GM23248 (cell line): ENCODE data around the gene SOAT1. TPM values are rescaled to one million over a fixed set of nuclear protein-coding genes. Genes with fewer than 3 reads are reported as not detected.

Experiments used
- DNase-seq: peaks from one replicate; pipeline ENCODE4 v3.0.0-alpha.2; 2015
- H2AFZ ChIP-seq: fragments of 200-600 bp; sonication (generic); 2 replicates; pipeline ENCODE4 v1.6.1; 2016; ENCODE audit warnings: antibody characterized with exemption
- H3F3A ChIP-seq: fragments of 200-600 bp; sonication (generic); 2 replicates; pipeline ENCODE4 v1.6.1; 2016; ENCODE audit warnings: mild to moderate bottlenecking, antibody characterized with exemption, mixed run types; ENCODE audit not compliant: insufficient read depth
- H3K27ac ChIP-seq: fragments of 200-600 bp; sonication (generic); 2 replicates; pipeline ENCODE4 v1.5.1; 2016; ENCODE audit warnings: mild to moderate bottlenecking
- H3K27me3 ChIP-seq: fragments of 200-600 bp; sonication (generic); replicated peaks from 2 replicates; pipeline ENCODE4 v1.6.1; 2016; ENCODE audit warnings: mild to moderate bottlenecking; ENCODE audit not compliant: insufficient read depth
- H3K36me3 ChIP-seq: fragments of 200-600 bp; sonication (generic); 2 replicates; pipeline ENCODE4 v1.6.1; 2016; ENCODE audit warnings: low read depth, mild to moderate bottlenecking
- H3K4me1 ChIP-seq: fragments of 200-600 bp; sonication (generic); 2 replicates; pipeline ENCODE4 v1.6.1; 2016; ENCODE audit warnings: mild to moderate bottlenecking; ENCODE audit not compliant: insufficient read depth
- H3K4me2 ChIP-seq: fragments of 200-600 bp; sonication (generic); one replicate; pipeline ENCODE4 v1.6.1; 2016; ENCODE audit warnings: mild to moderate bottlenecking; ENCODE audit not compliant: unreplicated experiment
- H3K4me3 ChIP-seq: fragments of 200-600 bp; sonication (generic); 2 replicates; pipeline ENCODE4 v1.5.1; 2016; ENCODE audit warnings: mild to moderate bottlenecking
- H3K79me2 ChIP-seq: fragments of 200-600 bp; sonication (generic); 2 replicates; pipeline ENCODE4 v1.6.1; 2016; ENCODE audit warnings: mild to moderate bottlenecking; ENCODE audit not compliant: insufficient read depth
- H3K9ac ChIP-seq: fragments of 200-600 bp; sonication (generic); 2 replicates; pipeline ENCODE4 v1.6.1; 2016; ENCODE audit warnings: mild to moderate bottlenecking
- H3K9me2 ChIP-seq: fragments of 200-600 bp; sonication (generic); 2 replicates; pipeline ENCODE4 v1.6.1; 2016; ENCODE audit warnings: mixed run types, mild to moderate bottlenecking, moderate library complexity; ENCODE audit not compliant: insufficient read depth
- H3K9me3 ChIP-seq: fragments of 200-600 bp; sonication (generic); one replicate; pipeline ENCODE4 v1.6.1; 2017; ENCODE audit warnings: low read depth
- H4K20me1 ChIP-seq: fragments of 200-600 bp; sonication (generic); 2 replicates; pipeline ENCODE4 v1.6.0; 2016; ENCODE audit not compliant: insufficient read depth
- EZH2 ChIP-seq: fragments of 200-600 bp; sonication (generic); IDR thresholded peaks from 2 replicates; pipeline ENCODE4 v1.6.1; 2018; ENCODE audit warnings: antibody characterized with exemption, mild to moderate bottlenecking; ENCODE audit not compliant: insufficient read depth, poor library complexity, severe bottlenecking
- EZH2phosphoT487 ChIP-seq: fragments of 200-600 bp; sonication (generic); IDR thresholded peaks from 2 replicates; pipeline ENCODE4 v1.6.1; 2018; ENCODE audit warnings: antibody characterized with exemption, moderate library complexity, mild to moderate bottlenecking, low read depth; ENCODE audit not compliant: insufficient read depth
- WGBS, 2 experiments: methylation state at CpG; one replicate each; pipeline ENCODE4 v1.1.6; 2015 to 2017; ENCODE audit warnings: low lambda C conversion rate in 2 of 2, low coverage in 1 of 2; ENCODE audit errors: missing lambda C conversion rate in 2 of 2; 5-methylcytosine and 5-hydroxymethylcytosine counted together
- in situ Hi-C: fragments of 300-500 bp; cut with MboI; formaldehyde crosslinking; loops from 2 replicates; pipeline ENCODE4 v1.15.0; 2020
- polyA plus RNA-seq: library from polyadenylated mRNA; unstranded; fragments of >200 nt; fragmentation: Nextera tagmentation; extraction: Ambion mirVana; gene quantifications from 2 replicates; pipeline ENCODE4 v1.2.1, GENCODE V29; 2016
- total RNA-seq: library from RNA; depleted of rRNA; stranded (reverse); fragments of >200 nt; shearing (Covaris generic); gene quantifications from 2 replicates; pipeline ENCODE4 v1.2.3, GENCODE V29; 2014

Gene SOAT1
- total and polyA plus RNA-seq, 2 experiments from 2014 or later, result 22.4 to 70.2 TPM

DNA sequence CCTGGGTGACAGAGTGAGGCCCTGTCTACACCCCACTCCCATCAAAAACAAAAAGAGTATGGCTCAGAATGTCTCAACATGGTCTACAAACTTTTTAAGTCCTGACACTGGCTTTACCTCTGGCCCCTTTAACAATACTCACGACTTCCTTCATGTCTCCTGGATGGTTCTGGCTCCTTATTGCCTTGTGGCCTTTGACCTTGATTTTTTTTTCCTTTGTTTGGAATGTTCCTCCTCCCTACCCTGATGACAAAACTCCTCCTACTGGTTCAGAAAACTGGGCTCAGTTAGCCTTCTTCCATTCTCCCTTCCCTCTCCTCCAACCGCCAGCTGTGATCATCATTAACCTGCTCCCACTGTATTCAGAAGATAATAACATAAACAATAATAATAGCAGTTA lies 4.6 kb upstream of the SOAT1 start:
- no peak overlapping the region for H3K9ac ChIP-seq
- H3K9me2 ChIP-seq, result no peaks in the 10 kb centered on the region
- no peak overlapping the region for H3K4me2 ChIP-seq
- no peaks in the 10 kb centered on the region for H3K27me3 ChIP-seq
- H2AFZ ChIP-seq, result no peak overlapping the region
- H3K27ac ChIP-seq, result no peak overlapping the region
- H4K20me1 ChIP-seq, result no peaks in the 10 kb centered on the region
- peaks cover 15% of the 10 kb centered on the region for H3F3A ChIP-seq
- no peaks in the 10 kb centered on the region for H3K79me2 ChIP-seq
- DNase-seq, result no peak
- 78 to 79% methylated on average over 2 of the region's 2 CpGs for WGBS, 2 experiments
- H3K4me3 ChIP-seq, result no peak overlapping the region
- in situ Hi-C loops, result no loop called here
- no peaks in the 10 kb centered on the region for H3K9me3 ChIP-seq
- no peak for TF ChIP-seq EZH2
- TF ChIP-seq EZH2phosphoT487, result no peak
- no peaks in the 10 kb centered on the region for H3K4me1 ChIP-seq
- H3K36me3 ChIP-seq, result no peaks in the 10 kb centered on the region

DNA sequence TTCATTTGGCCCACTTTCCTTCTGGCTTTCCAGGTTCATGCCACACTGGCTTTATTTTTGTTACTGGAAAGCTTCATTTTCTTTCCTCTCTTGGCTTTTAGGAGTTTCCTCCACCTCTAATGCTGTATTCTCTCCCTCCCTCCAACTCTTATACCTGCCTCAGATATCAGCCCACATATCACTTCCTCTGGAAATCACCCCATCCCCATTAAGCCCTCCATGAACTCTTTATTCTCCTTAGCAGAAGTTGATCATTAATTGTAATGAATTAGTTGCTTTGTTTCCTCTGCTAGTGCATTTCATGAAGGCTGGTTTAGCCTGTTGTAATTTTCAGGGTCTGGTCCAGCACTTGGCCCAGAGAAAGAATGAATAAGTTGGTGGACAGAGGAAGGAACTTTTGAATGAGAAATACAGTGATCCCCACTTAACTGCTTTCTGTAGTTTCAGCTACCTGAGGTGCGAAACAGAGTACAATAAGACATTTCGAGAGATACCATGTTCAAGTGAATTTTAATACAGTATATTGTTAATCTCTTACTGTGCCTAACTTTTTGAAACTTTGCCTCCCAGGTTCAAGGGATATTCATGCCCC lies 1.7 kb downstream of the SOAT1 start:
- WGBS, 2 experiments, result 98 to 100% methylated on average over 2 of the region's 2 CpGs
- H3K4me3 ChIP-seq, result peak overlapping the region; percentile 86

GRCh38 chr1:179296356-179297104 lies 2.9 kb downstream of the SOAT1 start:
- H3K27ac ChIP-seq, result no peak overlapping the region
- no peak overlapping the region for H3K9ac ChIP-seq
- DNase-seq, result no peak
- 94 to 95% methylated on average over 4 of the region's 4 CpGs for WGBS, 2 experiments
- H3K4me2 ChIP-seq, result no peak overlapping the region
- H3K79me2 ChIP-seq, result peaks cover 57% of the 10 kb centered on the region
- H3F3A ChIP-seq, result peaks cover 38% of the 10 kb centered on the region
- peaks cover 6% of the 10 kb centered on the region for H3K4me1 ChIP-seq
- TF ChIP-seq EZH2phosphoT487 (no peak), EZH2 (no peak)
- in situ Hi-C loops, result no loop called here
- H3K27me3 ChIP-seq, result no peaks in the 10 kb centered on the region
- H4K20me1 ChIP-seq, result peaks cover 15% of the 10 kb centered on the region; the same call in 1 of the 2 replicates
- no peak overlapping the region for H3K4me3 ChIP-seq
- no peaks in the 10 kb centered on the region for H3K9me3 ChIP-seq
- no peak overlapping the region for H2AFZ ChIP-seq
- no peaks in the 10 kb centered on the region for H3K36me3 ChIP-seq
- H3K9me2 ChIP-seq, result no peaks in the 10 kb centered on the region

More for the DNA sequence above, 1.7 kb downstream of the SOAT1 start:
- no peaks in the 10 kb centered on the region for H3K9me2 ChIP-seq
- peaks cover 11% of the 10 kb centered on the region; the same call in 1 of the 2 replicates for H4K20me1 ChIP-seq
- H3K27ac ChIP-seq, result peak overlapping the region; percentile 83
- H3K27me3 ChIP-seq, result no peaks in the 10 kb centered on the region
- peak; percentile 20 for DNase-seq
- H3K9me3 ChIP-seq, result no peaks in the 10 kb centered on the region
- no peaks in the 10 kb centered on the region for H3K36me3 ChIP-seq
- no peak overlapping the region for H2AFZ ChIP-seq
- H3K9ac ChIP-seq, result peak overlapping the region; percentile 55
- peak overlapping the region; percentile 95 for H3K4me2 ChIP-seq
- H3K79me2 ChIP-seq, result peaks cover 44% of the 10 kb centered on the region
- peaks cover 38% of the 10 kb centered on the region for H3F3A ChIP-seq
- TF ChIP-seq EZH2 (no peak), EZH2phosphoT487 (no peak)
- in situ Hi-C loops, result no loop called here
- H3K4me1 ChIP-seq, result peaks cover 6% of the 10 kb centered on the region

- Histone ChIP-seq H3K9ac (no peak overlapping the region), H3K4me2 (no peak overlapping the region), H3K9me2 (no peaks in the 10 kb centered on the region), H3K9me3 (no peaks in the 10 kb centered on the region), H3K27me3 (no peaks in the 10 kb centered on the region), H3F3A (peaks cover 37% of the 10 kb centered on the region), H3K27ac (no peak overlapping the region), H3K79me2 (peaks cover 62% of the 10 kb centered on the region), H3K36me3 (no peaks in the 10 kb centered on the region), H3K4me3 (no peak overlapping the region), H4K20me1 (peaks cover 19% of the 10 kb centered on the region; the same call in 1 of the 2 replicates), H3K4me1 (peaks cover 6% of the 10 kb centered on the region), H2AFZ (no peak overlapping the region)
- TF ChIP-seq EZH2phosphoT487, result no peak
- DNase-seq, result no peak
- in situ Hi-C loops, result no loop called here
- 91% methylated on average over 3 of the region's 3 CpGs for WGBS, 2 experiments
Measured at GRCh38 chr1:179297105-179297378, 3.4 kb downstream of the SOAT1 start.

- Histone ChIP-seq H3K4me3 (no peak overlapping the region), H3K9me3 (no peaks in the 10 kb centered on the region), H3K9me2 (no peaks in the 10 kb centered on the region), H3K4me1 (peaks cover 6% of the 10 kb centered on the region), H3K4me2 (no peak overlapping the region), H3K27me3 (no peaks in the 10 kb centered on the region), H2AFZ (no peak overlapping the region), H3K27ac (no peak overlapping the region), H3K9ac (no peak overlapping the region), H3K36me3 (peaks cover 6% of the 10 kb centered on the region), H3K79me2 (peaks cover 80% of the 10 kb centered on the region), H4K20me1 (peaks cover 19% of the 10 kb centered on the region; the same call in 1 of the 2 replicates), H3F3A (peaks cover 23% of the 10 kb centered on the region)
- TF ChIP-seq EZH2 (no peak), EZH2phosphoT487 (no peak)
- in situ Hi-C loops, result no loop called here
- WGBS, 2 experiments, result 83 to 87% methylated on average over 3 of the region's 3 CpGs
- no peak for DNase-seq
Measured at GRCh38 chr1:179298952-179299351, 5.4 kb downstream of the SOAT1 start.
